ENCODE data around the gene PGAP1.

The PGAP1 gene, protein sequence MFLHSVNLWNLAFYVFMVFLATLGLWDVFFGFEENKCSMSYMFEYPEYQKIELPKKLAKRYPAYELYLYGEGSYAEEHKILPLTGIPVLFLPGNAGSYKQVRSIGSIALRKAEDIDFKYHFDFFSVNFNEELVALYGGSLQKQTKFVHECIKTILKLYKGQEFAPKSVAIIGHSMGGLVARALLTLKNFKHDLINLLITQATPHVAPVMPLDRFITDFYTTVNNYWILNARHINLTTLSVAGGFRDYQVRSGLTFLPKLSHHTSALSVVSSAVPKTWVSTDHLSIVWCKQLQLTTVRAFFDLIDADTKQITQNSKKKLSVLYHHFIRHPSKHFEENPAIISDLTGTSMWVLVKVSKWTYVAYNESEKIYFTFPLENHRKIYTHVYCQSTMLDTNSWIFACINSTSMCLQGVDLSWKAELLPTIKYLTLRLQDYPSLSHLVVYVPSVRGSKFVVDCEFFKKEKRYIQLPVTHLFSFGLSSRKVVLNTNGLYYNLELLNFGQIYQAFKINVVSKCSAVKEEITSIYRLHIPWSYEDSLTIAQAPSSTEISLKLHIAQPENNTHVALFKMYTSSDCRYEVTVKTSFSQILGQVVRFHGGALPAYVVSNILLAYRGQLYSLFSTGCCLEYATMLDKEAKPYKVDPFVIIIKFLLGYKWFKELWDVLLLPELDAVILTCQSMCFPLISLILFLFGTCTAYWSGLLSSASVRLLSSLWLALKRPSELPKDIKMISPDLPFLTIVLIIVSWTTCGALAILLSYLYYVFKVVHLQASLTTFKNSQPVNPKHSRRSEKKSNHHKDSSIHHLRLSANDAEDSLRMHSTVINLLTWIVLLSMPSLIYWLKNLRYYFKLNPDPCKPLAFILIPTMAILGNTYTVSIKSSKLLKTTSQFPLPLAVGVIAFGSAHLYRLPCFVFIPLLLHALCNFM
- 7.2 to 59.6 (median 15.4) reads per million in 17 experiments for total RNA-seq

DNA sequence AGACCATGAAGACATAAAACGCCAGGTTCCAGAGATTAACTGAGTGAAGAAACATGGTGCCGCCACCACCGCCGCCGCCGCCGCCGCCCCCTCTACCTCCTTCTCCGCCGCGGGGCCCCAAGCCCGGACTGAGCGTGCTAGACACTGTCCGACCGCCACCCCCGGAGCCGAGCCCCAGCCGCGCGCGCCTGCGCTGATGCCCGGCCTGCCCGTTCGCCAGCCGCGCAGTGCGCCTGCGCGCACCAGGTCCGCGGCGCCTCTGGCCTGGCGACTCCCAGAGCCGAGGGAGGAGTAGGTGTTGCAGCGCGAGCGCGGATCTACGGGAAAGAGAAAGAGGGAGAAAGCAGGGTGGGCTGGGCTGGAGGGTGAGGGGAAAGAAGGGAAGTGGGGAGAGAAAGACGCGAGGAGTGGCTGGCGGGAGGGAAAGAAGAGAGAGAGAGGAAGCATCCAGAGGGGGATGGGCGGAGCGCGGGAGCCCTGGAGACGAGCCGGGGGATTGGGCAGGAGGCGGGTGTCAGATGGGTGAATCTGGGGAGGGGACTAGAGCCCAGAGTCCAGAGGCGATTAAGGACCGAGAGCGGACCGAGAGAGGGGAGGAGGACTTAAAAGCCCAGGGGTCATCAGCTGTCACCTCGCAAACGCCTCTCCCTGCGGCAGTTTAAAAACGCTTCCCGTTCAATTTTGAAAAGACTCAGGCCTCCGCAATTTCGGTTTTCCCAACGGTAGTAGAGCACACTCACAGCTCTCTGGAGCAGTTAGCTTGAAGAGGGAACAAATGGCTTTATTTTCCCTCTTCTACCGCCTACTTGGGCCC is at the start of gene PGAP1:
Gene PGAP1 (minus strand): TSS at position 146 of the 814 bp plus-strand sequence. CDS start 91 bp downstream, at position 55.
- DNase-seq, result peak; percentile 93 to 97 (median 96)

DNA sequence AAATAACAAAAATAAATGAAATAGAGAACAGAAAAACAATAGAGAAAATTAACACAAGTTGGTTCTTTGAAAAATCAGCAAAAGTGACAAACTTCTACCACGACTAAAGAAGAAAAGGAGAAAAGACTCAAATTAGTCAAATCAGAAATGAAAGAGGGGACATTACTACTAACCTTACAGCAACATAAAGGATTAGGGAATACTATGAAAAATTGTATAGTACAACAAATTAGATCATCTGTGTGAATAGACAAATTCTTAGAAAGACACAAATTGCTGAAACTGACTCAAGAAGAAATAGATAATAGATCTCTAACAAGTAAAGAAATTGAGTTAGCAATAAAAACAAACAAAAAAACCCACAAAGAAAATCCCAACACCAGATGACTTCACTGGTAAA is 48.5 kb upstream of the PGAP1 start:
- no peak for DNase-seq

DNA sequence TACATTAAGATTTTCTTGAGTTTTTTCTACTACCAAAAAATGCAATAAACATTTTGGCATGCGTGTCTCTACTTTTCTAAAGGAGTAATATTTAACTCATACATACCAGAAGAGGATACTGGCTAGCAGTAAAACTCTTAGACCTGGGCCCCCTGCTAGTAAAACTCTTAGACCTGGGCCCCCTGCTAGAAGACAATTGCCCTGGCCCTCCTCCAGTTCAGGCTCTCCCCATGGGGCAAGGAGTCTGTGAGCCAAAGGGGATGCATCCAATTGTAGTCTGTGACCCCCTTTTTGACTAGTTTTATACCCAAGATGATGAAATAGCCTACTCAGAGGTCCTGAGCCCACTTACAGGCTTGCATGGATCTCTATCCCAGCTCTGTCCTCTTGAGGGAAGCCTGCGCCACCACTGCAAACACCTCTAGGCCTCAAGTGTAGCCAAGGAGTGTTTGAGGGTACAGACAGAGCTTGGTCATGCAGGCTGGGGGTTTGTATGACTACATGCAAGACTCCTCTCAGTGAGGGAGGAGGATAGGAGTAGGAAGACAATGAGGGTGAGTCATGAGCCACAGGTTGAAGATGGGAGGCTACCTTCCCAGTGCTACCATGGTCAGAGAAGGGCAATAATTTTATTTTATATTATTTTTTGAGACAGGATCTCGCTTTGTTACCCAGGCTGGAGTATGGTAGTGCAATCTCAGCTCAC is 45.2 kb upstream of the PGAP1 start:
- DNase-seq, result no peak

DNA sequence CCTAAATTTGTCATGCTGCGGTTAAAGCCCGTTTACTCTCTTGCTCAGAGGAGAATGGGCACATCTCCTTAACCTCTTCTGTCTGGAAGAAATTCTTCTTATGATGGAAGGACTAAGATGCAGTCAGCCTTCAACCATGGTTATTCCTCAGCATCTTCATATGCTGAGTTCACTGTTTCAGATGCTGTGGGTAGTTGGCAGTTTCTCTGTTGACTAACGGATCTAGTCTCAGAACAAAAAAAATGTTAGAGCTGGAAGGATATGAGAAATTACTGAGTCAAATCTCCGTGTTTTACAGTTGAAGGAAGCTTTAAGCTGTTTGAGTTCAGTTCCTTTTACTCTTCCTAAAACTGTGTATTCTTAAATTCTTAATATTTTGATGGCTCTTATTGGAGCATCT is 43.6 kb upstream of the PGAP1 start:
- DNase-seq, result no peak

DNA sequence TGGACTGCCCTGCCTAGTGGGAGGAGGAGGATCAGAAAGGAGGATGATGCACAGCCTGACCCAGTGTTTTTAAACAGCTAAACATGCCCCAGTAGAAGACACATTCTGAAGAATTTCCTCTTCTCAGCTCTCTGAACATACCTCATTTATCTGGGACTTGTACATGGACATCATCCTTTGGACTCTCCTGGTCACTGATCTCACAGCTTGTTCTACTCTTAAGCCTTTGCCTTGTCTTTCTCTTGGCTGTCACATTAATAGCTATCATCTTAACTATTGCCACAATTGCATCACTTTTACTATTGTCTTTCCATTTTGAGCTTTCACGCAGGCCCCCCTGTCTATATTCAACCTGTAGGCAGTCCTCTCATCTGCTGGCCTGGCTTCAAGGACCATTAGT is 42.0 kb upstream of the PGAP1 start:
- no peak for DNase-seq

DNA sequence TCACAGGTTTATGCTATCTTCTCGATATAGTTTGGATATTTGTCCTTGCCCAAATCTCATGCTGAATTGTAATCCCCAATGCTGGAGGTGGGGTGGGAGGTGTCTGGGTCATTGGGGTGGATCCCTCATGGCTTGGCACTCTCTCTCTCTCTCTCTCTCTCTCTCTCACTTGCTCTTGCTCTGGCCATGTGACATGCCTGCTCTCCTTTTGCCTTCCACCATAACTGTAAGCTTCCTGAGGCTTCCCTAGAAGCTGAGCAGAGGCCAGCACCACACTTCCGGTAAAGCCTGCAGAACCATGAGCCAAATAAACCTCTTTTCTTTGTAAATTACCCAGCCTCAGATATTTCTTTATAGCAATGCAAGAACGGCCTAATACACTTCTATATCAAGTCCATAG is 41.3 kb upstream of the PGAP1 start:
- no peak for DNase-seq

DNA sequence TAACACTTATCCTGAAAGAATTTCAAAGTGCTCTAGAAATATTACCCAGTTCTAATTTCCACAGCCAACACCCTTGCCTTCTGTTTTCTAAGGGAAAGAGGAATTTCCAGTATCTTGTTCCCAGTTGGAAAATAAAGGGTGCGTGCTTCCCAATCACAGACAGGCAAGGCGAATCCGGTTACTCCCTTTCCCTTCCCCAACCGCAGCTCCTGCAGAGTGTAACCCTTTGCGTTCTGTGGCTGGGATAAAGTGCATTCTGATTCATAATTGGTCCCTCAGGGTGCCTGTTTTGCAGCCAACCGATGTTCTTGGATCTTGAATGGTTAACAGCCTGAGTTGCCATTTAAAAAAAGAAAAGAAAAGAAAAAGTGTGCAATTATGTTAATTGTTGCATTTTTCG is 40.6 kb upstream of the PGAP1 start:
- no peak for DNase-seq

DNA sequence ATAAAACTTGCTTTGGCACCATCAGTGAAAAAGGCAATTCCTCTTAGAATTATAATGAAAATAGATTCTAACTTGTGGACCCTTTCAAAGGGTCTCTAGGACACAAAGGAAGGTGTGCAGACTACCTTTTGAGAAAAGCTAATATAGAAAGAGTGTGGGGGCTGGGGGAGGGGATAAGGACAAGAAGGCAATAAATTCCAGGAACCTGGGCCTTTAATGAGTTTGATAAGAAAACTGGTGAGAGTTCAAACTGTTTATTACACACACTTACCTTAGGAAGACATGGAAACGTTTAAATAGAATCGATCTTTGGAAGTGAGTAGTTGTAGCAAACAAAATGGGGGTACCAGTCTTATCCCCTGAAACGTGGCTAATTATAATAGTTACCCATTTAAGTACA is 39.6 kb upstream of the PGAP1 start:
- no peak for DNase-seq

DNA sequence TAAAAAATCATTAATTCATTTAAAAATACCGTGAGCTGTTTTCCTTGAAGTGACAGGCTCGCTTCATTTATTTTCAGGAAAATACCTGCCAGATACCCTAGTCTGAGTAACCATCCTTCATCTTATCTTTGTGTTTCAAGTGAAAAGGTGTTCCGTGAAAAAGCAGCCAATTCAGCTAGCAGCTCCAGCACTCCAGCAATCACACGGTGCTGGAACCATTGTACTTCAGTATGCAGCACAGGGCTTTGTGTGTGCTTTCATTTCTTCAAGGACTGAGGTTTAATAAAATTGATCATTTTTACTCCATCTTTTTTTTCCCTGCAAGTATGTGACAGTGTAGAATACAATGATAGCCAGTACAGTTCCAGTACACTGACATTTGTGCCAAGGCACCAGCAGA is 39.1 kb upstream of the PGAP1 start:
- DNase-seq, result no peak

DNA sequence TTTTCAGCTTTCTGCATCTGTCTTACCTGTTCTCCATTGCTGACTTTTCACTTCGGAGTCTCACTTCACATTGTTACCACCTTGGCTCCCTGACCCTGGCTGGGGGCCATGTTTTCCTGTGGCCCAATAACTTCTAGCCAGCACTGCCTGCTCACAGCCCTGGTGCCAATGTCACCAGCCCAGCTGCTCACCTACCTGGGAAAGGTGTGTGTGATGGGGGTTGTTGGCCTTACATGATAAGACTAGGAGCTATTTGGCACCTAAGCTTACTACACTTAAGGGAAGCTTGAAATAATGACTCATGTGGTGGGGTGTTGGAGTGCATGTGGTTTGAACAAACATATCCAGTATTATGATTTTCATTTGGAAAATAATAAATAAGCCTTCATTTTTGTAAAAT is 37.5 kb upstream of the PGAP1 start:
- DNase-seq, result no peak

DNA sequence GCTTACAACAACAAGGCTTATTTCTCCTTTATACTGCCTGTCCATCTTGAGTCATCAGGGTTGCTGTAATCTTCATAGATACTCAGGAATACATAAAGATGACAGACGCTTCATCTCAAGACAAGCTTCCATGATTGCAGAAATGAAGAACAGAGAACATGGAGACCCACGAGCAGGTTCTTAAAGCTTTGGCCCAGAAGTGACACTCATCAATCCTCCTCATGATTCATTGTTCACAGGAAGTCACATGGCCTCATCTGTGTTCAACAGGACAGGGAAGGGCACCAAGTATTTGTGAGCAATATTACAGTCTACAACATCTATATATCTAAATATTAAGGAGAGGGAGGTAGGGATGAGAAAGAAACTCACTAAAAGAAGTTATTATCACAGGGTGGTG is 36.5 kb upstream of the PGAP1 start:
- DNase-seq, result peak; percentile 25 to 60 (median 40)

DNA sequence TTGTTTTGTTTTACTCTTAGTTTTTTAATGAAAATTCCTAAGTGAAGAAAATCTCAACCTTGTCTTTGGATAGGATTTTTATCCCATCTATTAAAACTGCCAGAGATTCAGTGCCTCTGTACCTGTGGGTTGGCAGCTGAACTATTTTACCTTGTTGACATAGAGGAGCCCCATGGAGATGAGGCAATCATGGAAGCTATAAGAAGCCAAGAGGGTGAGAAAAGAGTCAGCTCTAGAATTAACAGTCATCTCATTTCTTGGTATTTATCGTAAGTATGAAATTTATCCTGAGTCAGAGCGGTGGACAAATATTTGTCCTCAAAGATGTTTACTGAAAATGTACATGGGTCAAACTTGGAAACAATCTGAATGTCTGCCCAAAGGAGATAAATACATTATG is 35.8 kb upstream of the PGAP1 start:
- DNase-seq, result no peak

DNA sequence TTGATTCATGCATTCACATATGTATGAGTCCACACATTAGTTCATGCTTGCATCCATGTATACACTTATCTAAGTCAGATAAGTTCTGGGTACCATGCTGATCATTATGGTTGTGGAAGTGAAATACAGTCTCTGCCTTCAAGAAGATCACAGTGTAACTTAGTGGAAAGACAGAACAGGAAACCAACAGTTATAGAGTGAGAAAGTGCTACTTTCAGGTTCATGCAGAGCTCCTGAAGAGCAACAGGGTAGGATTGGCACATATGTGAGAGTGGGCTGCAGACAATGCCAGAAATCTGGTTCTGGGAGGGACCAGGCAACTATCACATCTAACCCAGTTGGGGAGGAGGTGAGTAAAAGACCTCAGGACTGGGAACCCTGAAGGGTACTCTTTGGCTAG is 35.4 kb upstream of the PGAP1 start:
- no peak for DNase-seq

DNA sequence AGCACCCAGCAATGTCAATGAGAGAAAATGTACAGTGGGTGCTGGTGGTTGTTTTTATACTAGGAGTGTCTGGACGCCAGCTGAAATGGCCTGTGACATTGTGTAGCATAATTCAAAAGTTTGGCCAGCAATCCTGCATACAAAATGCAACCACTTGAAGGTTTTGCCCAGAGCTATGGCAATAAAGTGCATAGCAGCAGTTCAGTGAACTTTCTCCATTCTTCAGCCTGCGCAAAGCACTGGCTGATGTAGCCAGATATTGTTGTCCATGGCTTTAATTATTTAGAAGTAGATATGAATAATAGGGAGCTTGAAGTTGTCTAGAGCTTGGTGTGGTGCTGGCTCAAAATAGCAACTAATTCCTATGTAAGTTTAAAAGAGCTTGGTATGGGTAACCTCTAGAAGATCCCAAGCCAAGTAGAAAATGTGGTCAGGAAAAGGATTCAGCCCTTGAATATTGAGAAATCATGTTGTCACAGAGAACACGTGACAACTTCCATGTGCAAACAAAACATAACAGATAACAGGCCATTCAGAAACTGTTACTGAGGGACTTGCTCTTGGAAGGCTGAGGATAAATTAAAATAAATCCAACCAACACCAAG is 33.3 kb upstream of the PGAP1 start:
- DNase-seq, result peak in 2 of 4 experiments; percentile 44 to 49

DNA sequence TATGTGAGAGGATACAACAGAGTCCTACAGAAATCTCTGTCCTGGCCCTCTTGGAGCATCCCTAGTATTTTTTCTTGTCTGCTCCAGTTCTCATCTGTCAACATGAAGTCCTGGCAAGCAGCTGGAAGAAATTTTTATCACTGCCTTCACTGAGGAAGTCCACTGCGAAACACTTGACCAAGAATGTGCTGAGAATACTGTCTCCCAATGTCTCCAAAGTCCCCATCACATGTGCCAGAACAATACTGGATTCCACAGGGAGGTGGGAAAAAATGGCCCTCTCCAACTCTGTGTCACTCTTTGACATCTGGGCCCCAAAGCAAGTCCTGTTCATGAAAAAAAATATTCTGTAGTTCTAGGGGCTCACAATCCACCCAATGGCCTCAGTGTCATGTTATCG is 32.8 kb upstream of the PGAP1 start:
- no peak for DNase-seq

DNA sequence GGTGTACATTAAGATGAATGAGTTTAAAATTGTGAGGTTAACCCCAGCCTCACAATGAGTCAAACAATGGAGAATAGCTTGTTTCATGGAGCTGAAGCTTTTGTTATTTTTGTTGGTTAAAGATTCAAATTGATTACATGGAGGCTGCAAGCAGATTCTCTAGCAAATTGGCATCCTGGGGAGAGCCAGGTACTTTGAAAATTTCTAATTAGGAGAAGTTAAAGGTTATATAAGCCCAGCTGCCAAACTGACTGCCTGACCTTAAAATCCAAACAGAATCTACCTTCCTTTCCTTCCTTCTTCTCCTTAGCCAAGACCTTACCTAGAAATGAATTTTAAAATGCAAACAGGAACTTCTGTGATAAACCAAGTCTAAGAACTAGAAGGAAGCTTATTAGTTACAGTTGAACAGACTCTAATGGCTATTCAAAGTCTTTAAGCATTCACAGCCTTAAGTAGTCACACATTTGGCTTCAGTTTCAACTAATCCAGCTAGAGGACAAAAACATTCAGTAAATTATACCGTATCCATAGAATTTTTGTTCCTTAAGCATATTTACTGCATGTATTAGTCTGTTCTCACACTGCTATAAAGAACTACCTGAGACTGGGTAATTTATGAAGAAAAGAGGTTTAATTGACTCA is 31.5 kb upstream of the PGAP1 start:
- no peak for DNase-seq

DNA sequence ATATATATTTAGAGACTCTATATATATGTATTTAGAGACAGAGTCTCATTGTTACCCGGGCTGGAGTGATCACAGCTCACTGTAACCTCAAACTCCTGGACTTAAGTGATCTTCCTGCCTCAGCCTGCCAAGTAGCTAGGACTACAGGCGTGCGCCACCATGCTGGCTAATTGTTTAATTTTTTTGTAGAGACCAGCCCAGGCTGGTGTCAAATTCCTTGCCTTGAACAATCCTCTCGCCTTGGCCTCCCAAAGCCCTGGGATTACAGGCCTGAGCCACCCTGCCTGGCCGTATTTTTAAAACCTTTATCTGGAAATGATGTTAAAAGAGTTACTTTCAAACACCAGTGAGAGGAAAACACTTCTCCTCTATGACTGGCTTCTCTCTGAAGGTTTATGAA is 30.9 kb upstream of the PGAP1 start:
- no peak for DNase-seq

DNA sequence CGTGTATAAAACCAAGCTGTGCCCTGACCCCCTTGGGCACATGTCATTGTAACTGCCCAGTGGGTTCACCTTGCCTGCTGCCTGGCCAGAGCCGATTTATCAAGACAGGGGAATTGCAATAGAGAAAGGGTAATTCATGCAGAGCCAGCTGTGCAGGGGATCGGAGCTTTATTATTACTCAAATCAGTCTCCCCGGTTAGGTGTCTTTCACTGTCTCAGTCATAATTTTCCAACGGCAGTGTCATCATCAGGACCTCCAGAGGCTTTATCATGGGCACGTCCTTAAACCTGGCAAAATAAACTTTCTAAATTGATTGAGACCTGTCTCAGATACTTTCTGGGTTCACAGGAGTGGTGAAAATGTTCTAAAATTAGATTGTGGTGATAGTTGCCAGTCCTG is 29.6 kb upstream of the PGAP1 start:
- DNase-seq, result no peak

DNA sequence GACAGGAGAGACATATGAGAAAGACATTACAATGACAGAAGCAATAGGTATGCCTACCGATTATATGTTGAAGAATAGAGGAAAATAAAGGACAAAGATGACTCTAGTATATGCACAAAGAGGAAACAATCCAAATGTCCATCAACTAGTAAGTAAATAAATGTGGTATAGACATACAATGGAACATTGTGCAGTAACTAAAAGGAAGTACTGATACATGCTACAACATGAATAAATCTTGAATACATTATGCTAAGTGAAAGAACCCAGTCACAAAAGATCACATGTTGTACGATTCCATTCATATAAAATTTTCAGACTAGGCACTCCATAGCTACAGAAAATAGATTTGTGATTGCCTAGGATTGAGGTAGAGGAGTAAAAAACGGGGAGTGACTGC is 28.5 kb upstream of the PGAP1 start:
- DNase-seq, result no peak

DNA sequence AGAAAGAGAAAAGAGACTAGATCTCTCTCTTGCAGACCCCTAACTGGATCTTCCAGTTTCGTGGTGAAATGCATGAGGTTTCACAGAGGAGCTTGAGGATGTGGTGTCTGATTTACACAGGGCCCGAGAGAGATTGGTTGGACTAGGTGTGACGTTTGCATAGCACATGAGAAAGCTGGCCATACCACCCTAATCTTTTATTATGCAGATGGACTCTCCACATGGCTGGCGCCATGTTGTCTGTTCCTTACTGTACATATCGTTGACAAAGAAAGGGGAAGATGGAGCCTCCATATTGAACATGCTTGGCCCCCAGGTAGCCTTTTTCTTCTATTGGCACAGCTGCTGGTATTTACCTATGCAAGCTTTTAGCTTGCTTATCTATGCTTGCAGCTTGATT is 27.5 kb upstream of the PGAP1 start:
- no peak for DNase-seq

DNA sequence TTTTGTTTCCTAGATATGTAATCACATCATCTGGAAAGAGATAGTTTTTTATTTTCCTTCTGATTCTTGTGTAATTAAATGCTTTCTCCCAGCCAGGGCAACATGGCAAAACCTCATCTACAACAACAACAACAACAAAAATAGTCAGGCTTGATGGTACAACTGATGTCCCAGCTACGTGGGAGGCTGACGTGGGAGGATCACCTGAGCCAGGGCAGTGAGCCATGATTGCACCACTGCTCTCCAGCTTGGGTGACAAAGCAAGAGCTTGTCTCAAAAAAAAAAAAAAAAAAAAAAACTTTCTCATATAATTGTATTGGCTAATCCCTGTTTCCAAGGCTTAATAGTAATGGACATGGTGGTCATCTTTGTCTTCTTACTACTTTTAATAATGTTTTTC is 26.4 kb upstream of the PGAP1 start:
- peak; percentile 53 to 79 (median 68) for DNase-seq

Data from suppressor macrophage (primary cell).